Hepatocyte (in vitro differentiated cells): ENCODE measurements around the gene NTRK1.
A peak's percentile ranks its signal among the peaks of the same experiment; 100 is the strongest.

ENCODE experiments used
- CTCF ChIP-seq: fragments of 200-600 bp; sonication (generic); IDR thresholded peaks from 2 replicates; pipeline ENCODE4 v1.5.1; 2016; ENCODE audit warnings: antibody characterized with exemption, mild to moderate bottlenecking; ENCODE audit not compliant: poor library complexity
- EZH2 ChIP-seq: fragments of 200-600 bp; sonication (generic); IDR thresholded peaks from 2 replicates; pipeline ENCODE4 v1.6.1; 2016; ENCODE audit warnings: antibody characterized with exemption, mild to moderate bottlenecking, borderline replicate concordance

- TF ChIP-seq CTCF (no peak), EZH2 (peak; percentile 61)
Measured at GRCh38 chr1:156922986-156923669, 62.5 kb downstream of the NTRK1 start.
